ENCODE results near the gene NDUFB7.
A peak's percentile ranks its signal among the peaks of the same experiment; 100 is the strongest.

The NDUFB7 gene

GRCh38 chr19:14571695-14572490, at the start of gene NDUFB7 (continued):
- TF ChIP-seq ZFP69B (tag by site-specific recombination; IDR thresholded peaks at IDR 0.05) (peak; percentile 62; the same call in 1 of the 2 replicates), KLF1 (tag by site-specific recombination; IDR thresholded peaks at IDR 0.05) (peak; percentile 48; the same call in 1 of the 2 replicates), ZNF311 (tag by site-specific recombination; IDR thresholded peaks at IDR 0.05; ENCODE audit: borderline replicate concordance) (no peak), ZNF416 (tag by site-specific recombination; IDR thresholded peaks at IDR 0.05) (no peak), ZNF785 (tag by site-specific recombination; IDR thresholded peaks at IDR 0.05) (no peak), ZNF654 (tag by site-specific recombination; IDR thresholded peaks at IDR 0.05; ENCODE audit: low read depth) (peak; percentile 9; the same call in 1 of the 2 replicates), CTCF (tag by site-specific recombination; IDR thresholded peaks at IDR 0.05) (peak; percentile 97), YY2 (tag by site-specific recombination; IDR thresholded peaks at IDR 0.05) (peak; percentile 39; the same call in 1 of the 2 replicates), ZNF266 (tag by site-specific recombination; IDR thresholded peaks at IDR 0.05; ENCODE audit: low read depth) (no peak), ZNF24 (tag by site-specific recombination; IDR thresholded peaks at IDR 0.05) (peak; percentile 88), KLF9 (tag by site-specific recombination; IDR thresholded peaks at IDR 0.05; ENCODE audit: low read depth) (peak; percentile 63), ZNF747 (tag by site-specific recombination; IDR thresholded peaks at IDR 0.05) (no peak), KLF7 (tag by site-specific recombination; IDR thresholded peaks at IDR 0.05; ENCODE audit: borderline replicate concordance) (no peak), OSR2 (tag by site-specific recombination; IDR thresholded peaks at IDR 0.05) (no peak), ZIC2 (tag by site-specific recombination; IDR thresholded peaks at IDR 0.05) (0 out of 2 replicates have a peak, but pooled peaks have one; percentile 42), ZNF600 (tag by site-specific recombination; IDR thresholded peaks at IDR 0.05) (no peak; the same call in 1 of the 2 replicates), TCF7L2 (IDR thresholded peaks at IDR 0.05; ENCODE audit: borderline replicate concordance, low read depth, low read length) (no peak), ZNF571 (tag by site-specific recombination; IDR thresholded peaks at IDR 0.05) (no peak), ATF2 (tag by site-specific recombination; IDR thresholded peaks at IDR 0.05; ENCODE audit: low read depth) (no peak)
- TF ChIP-seq, protein P1, sequence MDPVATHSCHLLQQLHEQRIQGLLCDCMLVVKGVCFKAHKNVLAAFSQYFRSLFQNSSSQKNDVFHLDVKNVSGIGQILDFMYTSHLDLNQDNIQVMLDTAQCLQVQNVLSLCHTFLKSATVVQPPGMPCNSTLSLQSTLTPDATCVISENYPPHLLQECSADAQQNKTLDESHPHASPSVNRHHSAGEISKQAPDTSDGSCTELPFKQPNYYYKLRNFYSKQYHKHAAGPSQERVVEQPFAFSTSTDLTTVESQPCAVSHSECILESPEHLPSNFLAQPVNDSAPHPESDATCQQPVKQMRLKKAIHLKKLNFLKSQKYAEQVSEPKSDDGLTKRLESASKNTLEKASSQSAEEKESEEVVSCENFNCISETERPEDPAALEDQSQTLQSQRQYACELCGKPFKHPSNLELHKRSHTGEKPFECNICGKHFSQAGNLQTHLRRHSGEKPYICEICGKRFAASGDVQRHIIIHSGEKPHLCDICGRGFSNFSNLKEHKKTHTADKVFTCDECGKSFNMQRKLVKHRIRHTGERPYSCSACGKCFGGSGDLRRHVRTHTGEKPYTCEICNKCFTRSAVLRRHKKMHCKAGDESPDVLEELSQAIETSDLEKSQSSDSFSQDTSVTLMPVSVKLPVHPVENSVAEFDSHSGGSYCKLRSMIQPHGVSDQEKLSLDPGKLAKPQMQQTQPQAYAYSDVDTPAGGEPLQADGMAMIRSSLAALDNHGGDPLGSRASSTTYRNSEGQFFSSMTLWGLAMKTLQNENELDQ (tag by site-specific recombination; IDR thresholded peaks at IDR 0.05; ENCODE audit: low read depth): no peak
- TF ChIP-seq, protein P2, sequence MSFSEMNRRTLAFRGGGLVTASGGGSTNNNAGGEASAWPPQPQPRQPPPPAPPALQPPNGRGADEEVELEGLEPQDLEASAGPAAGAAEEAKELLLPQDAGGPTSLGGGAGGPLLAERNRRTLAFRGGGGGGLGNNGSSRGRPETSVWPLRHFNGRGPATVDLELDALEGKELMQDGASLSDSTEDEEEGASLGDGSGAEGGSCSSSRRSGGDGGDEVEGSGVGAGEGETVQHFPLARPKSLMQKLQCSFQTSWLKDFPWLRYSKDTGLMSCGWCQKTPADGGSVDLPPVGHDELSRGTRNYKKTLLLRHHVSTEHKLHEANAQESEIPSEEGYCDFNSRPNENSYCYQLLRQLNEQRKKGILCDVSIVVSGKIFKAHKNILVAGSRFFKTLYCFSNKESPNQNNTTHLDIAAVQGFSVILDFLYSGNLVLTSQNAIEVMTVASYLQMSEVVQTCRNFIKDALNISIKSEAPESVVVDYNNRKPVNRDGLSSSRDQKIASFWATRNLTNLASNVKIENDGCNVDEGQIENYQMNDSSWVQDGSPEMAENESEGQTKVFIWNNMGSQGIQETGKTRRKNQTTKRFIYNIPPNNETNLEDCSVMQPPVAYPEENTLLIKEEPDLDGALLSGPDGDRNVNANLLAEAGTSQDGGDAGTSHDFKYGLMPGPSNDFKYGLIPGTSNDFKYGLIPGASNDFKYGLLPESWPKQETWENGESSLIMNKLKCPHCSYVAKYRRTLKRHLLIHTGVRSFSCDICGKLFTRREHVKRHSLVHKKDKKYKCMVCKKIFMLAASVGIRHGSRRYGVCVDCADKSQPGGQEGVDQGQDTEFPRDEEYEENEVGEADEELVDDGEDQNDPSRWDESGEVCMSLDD (tag by site-specific recombination; IDR thresholded peaks at IDR 0.05): peak; percentile 96
- TF ChIP-seq, protein P3, sequence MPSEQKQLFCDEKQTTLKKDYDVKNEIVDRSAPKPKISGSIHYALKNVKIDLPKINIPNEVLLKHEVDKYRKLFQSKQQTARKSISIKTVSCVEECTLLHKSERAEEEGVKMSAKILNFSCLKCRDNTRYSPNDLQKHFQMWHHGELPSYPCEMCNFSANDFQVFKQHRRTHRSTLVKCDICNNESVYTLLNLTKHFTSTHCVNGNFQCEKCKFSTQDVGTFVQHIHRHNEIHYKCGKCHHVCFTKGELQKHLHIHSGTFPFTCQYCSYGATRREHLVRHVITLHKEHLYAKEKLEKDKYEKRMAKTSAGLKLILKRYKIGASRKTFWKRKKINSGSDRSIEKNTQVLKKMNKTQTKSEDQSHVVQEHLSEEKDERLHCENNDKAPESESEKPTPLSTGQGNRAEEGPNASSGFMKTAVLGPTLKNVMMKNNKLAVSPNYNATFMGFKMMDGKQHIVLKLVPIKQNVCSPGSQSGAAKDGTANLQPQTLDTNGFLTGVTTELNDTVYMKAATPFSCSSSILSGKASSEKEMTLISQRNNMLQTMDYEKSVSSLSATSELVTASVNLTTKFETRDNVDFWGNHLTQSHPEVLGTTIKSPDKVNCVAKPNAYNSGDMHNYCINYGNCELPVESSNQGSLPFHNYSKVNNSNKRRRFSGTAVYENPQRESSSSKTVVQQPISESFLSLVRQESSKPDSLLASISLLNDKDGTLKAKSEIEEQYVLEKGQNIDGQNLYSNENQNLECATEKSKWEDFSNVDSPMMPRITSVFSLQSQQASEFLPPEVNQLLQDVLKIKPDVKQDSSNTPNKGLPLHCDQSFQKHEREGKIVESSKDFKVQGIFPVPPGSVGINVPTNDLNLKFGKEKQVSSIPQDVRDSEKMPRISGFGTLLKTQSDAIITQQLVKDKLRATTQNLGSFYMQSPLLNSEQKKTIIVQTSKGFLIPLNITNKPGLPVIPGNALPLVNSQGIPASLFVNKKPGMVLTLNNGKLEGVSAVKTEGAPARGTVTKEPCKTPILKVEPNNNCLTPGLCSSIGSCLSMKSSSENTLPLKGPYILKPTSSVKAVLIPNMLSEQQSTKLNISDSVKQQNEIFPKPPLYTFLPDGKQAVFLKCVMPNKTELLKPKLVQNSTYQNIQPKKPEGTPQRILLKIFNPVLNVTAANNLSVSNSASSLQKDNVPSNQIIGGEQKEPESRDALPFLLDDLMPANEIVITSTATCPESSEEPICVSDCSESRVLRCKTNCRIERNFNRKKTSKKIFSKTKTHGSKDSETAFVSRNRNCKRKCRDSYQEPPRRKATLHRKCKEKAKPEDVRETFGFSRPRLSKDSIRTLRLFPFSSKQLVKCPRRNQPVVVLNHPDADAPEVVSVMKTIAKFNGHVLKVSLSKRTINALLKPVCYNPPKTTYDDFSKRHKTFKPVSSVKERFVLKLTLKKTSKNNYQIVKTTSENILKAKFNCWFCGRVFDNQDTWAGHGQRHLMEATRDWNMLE (tag by site-specific recombination; conservative IDR thresholded peaks at IDR 0.05; ENCODE audit: low read depth): peak; percentile 100
- TF ChIP-seq, protein P4, sequence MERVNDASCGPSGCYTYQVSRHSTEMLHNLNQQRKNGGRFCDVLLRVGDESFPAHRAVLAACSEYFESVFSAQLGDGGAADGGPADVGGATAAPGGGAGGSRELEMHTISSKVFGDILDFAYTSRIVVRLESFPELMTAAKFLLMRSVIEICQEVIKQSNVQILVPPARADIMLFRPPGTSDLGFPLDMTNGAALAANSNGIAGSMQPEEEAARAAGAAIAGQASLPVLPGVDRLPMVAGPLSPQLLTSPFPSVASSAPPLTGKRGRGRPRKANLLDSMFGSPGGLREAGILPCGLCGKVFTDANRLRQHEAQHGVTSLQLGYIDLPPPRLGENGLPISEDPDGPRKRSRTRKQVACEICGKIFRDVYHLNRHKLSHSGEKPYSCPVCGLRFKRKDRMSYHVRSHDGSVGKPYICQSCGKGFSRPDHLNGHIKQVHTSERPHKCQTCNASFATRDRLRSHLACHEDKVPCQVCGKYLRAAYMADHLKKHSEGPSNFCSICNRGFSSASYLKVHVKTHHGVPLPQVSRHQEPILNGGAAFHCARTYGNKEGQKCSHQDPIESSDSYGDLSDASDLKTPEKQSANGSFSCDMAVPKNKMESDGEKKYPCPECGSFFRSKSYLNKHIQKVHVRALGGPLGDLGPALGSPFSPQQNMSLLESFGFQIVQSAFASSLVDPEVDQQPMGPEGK (tag by site-specific recombination; IDR thresholded peaks at IDR 0.05): peak; percentile 75

All from HEK293 (cell line).